GM13977 (cell line): ENCODE results near the gene TSHZ2.

Experiments used
- DNase-seq: peaks from one replicate; pipeline ENCODE4 v3.0.0; 2012; ENCODE audit warnings: low spot score
- in situ Hi-C: fragments of 300-500 bp; cut with MboI; formaldehyde crosslinking; loops from one replicate; pipeline ENCODE4 v1.12.0; 2022; ENCODE audit warnings: low sequenced_read_pairs, low pct_unique_long_range_greater_than_20kb, mixed read lengths, inconsistent platforms; ENCODE audit not compliant: unreplicated experiment
- TF ChIP-seq, protein P1 (sequence below): IDR thresholded peaks from 2 replicates; pipeline ENCODE4 v1.5.1; 2012; ENCODE audit warnings: mild to moderate bottlenecking, control low read depth; ENCODE audit not compliant: insufficient read depth; ENCODE audit errors: extremely low read depth, missing control alignments

Gene TSHZ2

DNA sequence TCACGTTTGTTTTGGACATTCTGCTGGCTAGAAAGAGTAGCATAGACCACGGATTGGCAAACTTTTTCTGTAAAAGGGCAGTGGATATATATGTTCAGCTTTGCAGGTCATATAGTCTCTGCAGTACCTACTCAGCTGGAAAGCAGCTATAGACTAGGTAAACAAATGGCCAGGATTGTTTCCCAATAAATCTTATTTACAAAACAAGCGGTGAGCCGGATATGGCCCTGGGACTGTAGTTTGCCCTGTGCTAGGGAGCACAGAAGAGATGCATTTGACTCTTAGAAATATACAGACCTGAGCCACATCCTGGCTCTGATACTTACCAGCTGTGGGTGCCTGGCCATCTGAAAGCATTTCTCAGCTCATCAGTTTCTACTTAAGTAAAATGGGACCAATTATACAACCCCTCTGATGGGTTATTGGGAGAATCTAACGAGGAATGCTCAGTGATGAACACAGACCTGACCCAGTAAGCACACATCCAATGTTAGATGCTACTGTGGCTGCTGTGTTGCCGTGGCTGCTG lies 120.7 kb downstream of the TSHZ2 start:
- in situ Hi-C loops = no loop called here
- TF ChIP-seq, protein P1, sequence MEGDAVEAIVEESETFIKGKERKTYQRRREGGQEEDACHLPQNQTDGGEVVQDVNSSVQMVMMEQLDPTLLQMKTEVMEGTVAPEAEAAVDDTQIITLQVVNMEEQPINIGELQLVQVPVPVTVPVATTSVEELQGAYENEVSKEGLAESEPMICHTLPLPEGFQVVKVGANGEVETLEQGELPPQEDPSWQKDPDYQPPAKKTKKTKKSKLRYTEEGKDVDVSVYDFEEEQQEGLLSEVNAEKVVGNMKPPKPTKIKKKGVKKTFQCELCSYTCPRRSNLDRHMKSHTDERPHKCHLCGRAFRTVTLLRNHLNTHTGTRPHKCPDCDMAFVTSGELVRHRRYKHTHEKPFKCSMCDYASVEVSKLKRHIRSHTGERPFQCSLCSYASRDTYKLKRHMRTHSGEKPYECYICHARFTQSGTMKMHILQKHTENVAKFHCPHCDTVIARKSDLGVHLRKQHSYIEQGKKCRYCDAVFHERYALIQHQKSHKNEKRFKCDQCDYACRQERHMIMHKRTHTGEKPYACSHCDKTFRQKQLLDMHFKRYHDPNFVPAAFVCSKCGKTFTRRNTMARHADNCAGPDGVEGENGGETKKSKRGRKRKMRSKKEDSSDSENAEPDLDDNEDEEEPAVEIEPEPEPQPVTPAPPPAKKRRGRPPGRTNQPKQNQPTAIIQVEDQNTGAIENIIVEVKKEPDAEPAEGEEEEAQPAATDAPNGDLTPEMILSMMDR = no peak

GRCh38 chr20:53097371-53097770 lies 125.2 kb downstream of the TSHZ2 start:
- in situ Hi-C loops = no loop called here
- no peak for DNase-seq
- TF ChIP-seq, protein P1 = no peak

More for the DNA sequence above, 120.7 kb downstream of the TSHZ2 start:
- no peak for DNase-seq

GRCh38 chr20:53097791-53098190 lies 125.6 kb downstream of the TSHZ2 start:
- no peak for DNase-seq
- in situ Hi-C loops = no loop called here
- TF ChIP-seq, protein P1 = no peak

GRCh38 chr20:53098621-53099020 lies 126.5 kb downstream of the TSHZ2 start:
- no peak for DNase-seq
- in situ Hi-C loops = no loop called here
- TF ChIP-seq, protein P1 = no peak

DNA sequence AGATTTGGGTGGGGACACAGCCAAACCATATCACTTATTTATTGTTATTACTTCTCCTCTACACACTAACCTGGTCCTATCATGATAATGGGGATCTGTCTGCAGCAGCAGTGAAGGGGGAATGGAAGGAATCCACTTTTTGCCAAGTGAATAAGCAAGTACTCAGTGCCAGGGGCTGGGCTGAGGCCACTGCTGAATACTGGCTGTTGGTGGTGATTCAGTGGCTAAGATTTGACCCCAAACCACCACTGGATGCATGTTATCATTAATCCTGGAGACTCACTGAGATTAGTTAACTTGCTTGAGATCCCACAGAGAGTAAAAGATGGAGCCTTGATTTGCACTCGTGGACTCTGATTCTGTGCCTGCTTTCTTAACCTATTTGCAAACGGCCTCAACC lies 127.7 kb downstream of the TSHZ2 start:
- no peak for DNase-seq
- TF ChIP-seq, protein P1 = no peak
- in situ Hi-C loops = no loop called here

DNA sequence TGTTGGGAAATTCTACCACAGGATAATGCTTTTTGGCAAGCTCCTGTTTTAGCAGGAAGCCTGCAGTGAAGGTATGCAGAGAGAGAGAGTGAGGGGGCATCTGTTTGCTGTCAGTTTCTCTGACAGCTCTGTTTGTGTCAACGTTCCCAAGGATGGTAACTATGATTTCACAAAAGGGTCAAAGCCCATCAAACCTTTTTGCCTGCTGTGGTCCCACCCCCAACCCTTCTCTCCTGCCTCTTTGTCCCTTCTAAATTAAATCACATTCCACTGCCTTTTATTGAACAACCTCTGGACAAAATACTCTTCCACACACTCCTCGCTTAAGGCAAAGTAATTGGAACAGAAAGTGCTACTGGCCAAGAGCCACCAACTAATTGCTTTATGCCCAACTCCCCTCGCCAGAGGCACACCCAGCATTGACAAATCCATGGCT lies 128.3 kb downstream of the TSHZ2 start:
- DNase-seq = no peak
- in situ Hi-C loops = no loop called here
- TF ChIP-seq, protein P1 = no peak

- TF ChIP-seq, protein P1 = no peak
- in situ Hi-C loops = no loop called here
- DNase-seq = no peak
These were observed 130.0 kb downstream of the TSHZ2 start for GRCh38 chr20:53101992-53102760.
